H9 (cell line): Measurements from ENCODE around the gene GRAP2. TPM values are rescaled to one million over a fixed set of nuclear protein-coding genes. Genes with fewer than 3 reads are reported as not detected.

Experiments
- DNase-seq: peaks from one replicate; pipeline ENCODE4 v3.0.0-alpha.2; 2017
- H2AFZ ChIP-seq: one replicate; pipeline ENCODE4 v1.6.1; 2013; ENCODE audit warnings: mild to moderate bottlenecking, low read length, control low read depth, moderate library complexity
- H2AK5ac ChIP-seq: 2 replicates; pipeline ENCODE4 v1.6.1; 2013; ENCODE audit warnings: low read length, control low read depth, mixed read lengths; ENCODE audit not compliant: insufficient read length
- H2BK120ac ChIP-seq: one replicate; pipeline ENCODE4 v1.6.1; 2013; ENCODE audit warnings: low read depth, mild to moderate bottlenecking, low read length, control low read depth, inconsistent platforms; ENCODE audit not compliant: poor library complexity, severe bottlenecking
- H2BK12ac ChIP-seq: 2 replicates; pipeline ENCODE4 v1.6.1; 2013; ENCODE audit warnings: low read length, control low read depth, mixed read lengths, low read depth; ENCODE audit not compliant: insufficient read length
- H2BK15ac ChIP-seq: 2 replicates; pipeline ENCODE4 v1.6.1; 2013; ENCODE audit warnings: low read depth, low read length, control low read depth
- H2BK20ac ChIP-seq: one replicate; pipeline ENCODE4 v1.6.1; 2013; ENCODE audit warnings: low read depth, mild to moderate bottlenecking, low read length, control low read depth, inconsistent platforms; ENCODE audit not compliant: poor library complexity, severe bottlenecking
- H2BK5ac ChIP-seq: 2 replicates; pipeline ENCODE4 v1.6.1; 2013; ENCODE audit warnings: low read length, control low read depth, mixed read lengths; ENCODE audit not compliant: insufficient read length
- H3K14ac ChIP-seq: 2 replicates; pipeline ENCODE4 v1.6.1; 2013; ENCODE audit warnings: low read length, control low read depth; ENCODE audit not compliant: insufficient read depth
- H3K18ac ChIP-seq: 2 replicates; pipeline ENCODE4 v1.6.1; 2013; ENCODE audit warnings: low read depth, mild to moderate bottlenecking, mixed read lengths, low read length, control low read depth; ENCODE audit not compliant: insufficient read length
- H3K23ac ChIP-seq: 2 replicates; pipeline ENCODE4 v1.6.1; 2013; ENCODE audit warnings: low read length, control low read depth, mixed read lengths, low read depth; ENCODE audit not compliant: insufficient read length
- H3K23me2 ChIP-seq: 2 replicates; pipeline ENCODE4 v1.6.1; 2013; ENCODE audit warnings: low read depth, mild to moderate bottlenecking, mixed read lengths, low read length, control low read depth; ENCODE audit not compliant: insufficient read length, poor library complexity, severe bottlenecking
- H3K27ac ChIP-seq: 2 replicates; pipeline ENCODE4 v1.5.1; 2013; ENCODE audit warnings: low read length, control low read depth, mixed read lengths, low read depth; ENCODE audit not compliant: insufficient read length
- H3K27me3 ChIP-seq: 2 replicates; pipeline ENCODE4 v1.6.1; 2013; ENCODE audit warnings: low read length, control low read depth, inconsistent platforms; ENCODE audit not compliant: insufficient read depth
- H3K4ac ChIP-seq: 2 replicates; pipeline ENCODE4 v1.6.1; 2013; ENCODE audit warnings: low read depth, mild to moderate bottlenecking, control low read depth, inconsistent platforms, low read length, moderate library complexity
- H3K4me1 ChIP-seq: 2 replicates; pipeline ENCODE4 v1.6.1; 2013; ENCODE audit warnings: low read length, control low read depth, inconsistent platforms; ENCODE audit not compliant: insufficient read depth
- H3K4me2 ChIP-seq: 2 replicates; pipeline ENCODE4 v1.6.1; 2013; ENCODE audit warnings: low read length, control low read depth, mixed read lengths; ENCODE audit not compliant: insufficient read length, insufficient read depth
- H3K56ac ChIP-seq: 2 replicates; pipeline ENCODE4 v1.6.1; 2013; ENCODE audit warnings: low read depth, mild to moderate bottlenecking, mixed read lengths, low read length, control low read depth; ENCODE audit not compliant: insufficient read length
- H3K79me1 ChIP-seq: 2 replicates; pipeline ENCODE4 v1.6.1; 2013; ENCODE audit warnings: low read depth, mild to moderate bottlenecking, moderate library complexity, low read length, control low read depth, inconsistent platforms; ENCODE audit not compliant: insufficient read depth, poor library complexity, severe bottlenecking
- H3K79me2 ChIP-seq: 2 replicates; pipeline ENCODE4 v1.6.1; 2013; ENCODE audit warnings: low read length, control low read depth, inconsistent platforms; ENCODE audit not compliant: insufficient read depth
- H3K9ac ChIP-seq: 2 replicates; pipeline ENCODE4 v1.6.1; 2013; ENCODE audit warnings: low read length, control low read depth, mixed read lengths; ENCODE audit not compliant: insufficient read length; ENCODE audit errors: extremely low read depth
- H3K9me3 ChIP-seq: one replicate; pipeline ENCODE4 v1.6.1; 2013; ENCODE audit warnings: low read depth, low read length, inconsistent platforms; ENCODE audit not compliant: control insufficient read depth
- H3T11ph ChIP-seq: one replicate; pipeline ENCODE4 v1.6.1; 2013; ENCODE audit warnings: mild to moderate bottlenecking, low read length, control low read depth, inconsistent platforms
- H4K20me1 ChIP-seq: one replicate; pipeline ENCODE4 v1.6.1; 2013; ENCODE audit not compliant: control insufficient read depth, insufficient read length, insufficient read depth
- H4K5ac ChIP-seq: 2 replicates; pipeline ENCODE4 v1.6.1; 2013; ENCODE audit warnings: low read depth, mild to moderate bottlenecking, mixed read lengths, low read length, control low read depth; ENCODE audit not compliant: insufficient read length
- H4K8ac ChIP-seq: replicated peaks from 2 replicates; pipeline ENCODE4 v1.6.1; 2013; ENCODE audit warnings: low read length, control low read depth, mixed read lengths, low read depth; ENCODE audit not compliant: insufficient read length
- H4K91ac ChIP-seq: 2 replicates; pipeline ENCODE4 v1.6.1; 2013; ENCODE audit warnings: low read depth, mild to moderate bottlenecking, moderate library complexity, mixed read lengths, low read length, control low read depth; ENCODE audit not compliant: insufficient read length
- H3K27ac Mint-ChIP-seq, 3 experiments: 2 replicates in 2 of 3; 3 replicates in 1 of 3; pipeline ENCODE4 v1.8.0; 2020 to 2021; ENCODE audit warnings: mixed read lengths in 3 of 3, mild to moderate bottlenecking in 1 of 3, moderate library complexity in 1 of 3
- H3K27me3 Mint-ChIP-seq: 2 replicates; pipeline ENCODE4 v1.8.0; 2021; ENCODE audit warnings: low read depth, mild to moderate bottlenecking, moderate library complexity, mixed read lengths
- H3K36me3 Mint-ChIP-seq, 3 experiments: 2 replicates in 2 of 3; 3 replicates in 1 of 3; pipeline ENCODE4 v1.8.0; 2020 to 2021; ENCODE audit warnings: low read depth in 3 of 3, mixed read lengths in 3 of 3; ENCODE audit not compliant: insufficient read depth in 1 of 3
- H3K4me1 Mint-ChIP-seq, 2 experiments: 2 replicates each; pipeline ENCODE4 v1.8.0; 2020; ENCODE audit warnings: mixed read lengths in 2 of 2
- H3K4me3 Mint-ChIP-seq, 2 experiments: 2 replicates in 1 of 2; 3 replicates in 1 of 2; pipeline ENCODE4 v1.8.0; 2020 to 2021; ENCODE audit warnings: mild to moderate bottlenecking in 2 of 2, mixed read lengths in 2 of 2, moderate library complexity in 1 of 2
- H3K9me3 Mint-ChIP-seq, 2 experiments: 2 replicates in 1 of 2; 3 replicates in 1 of 2; pipeline ENCODE4 v1.8.0; 2020; ENCODE audit warnings: mild to moderate bottlenecking in 2 of 2, mixed read lengths in 2 of 2, moderate library complexity in 1 of 2
- CTCF ChIP-seq: fragments of 200-600 bp; sonication (generic); conservative IDR thresholded peaks from 3 replicates; pipeline ENCODE4 v1.8.0; 2021; ENCODE audit warnings: antibody characterized with exemption, mild to moderate bottlenecking
- WGBS: extraction: QIAGEN DNeasy Blood & Tissue Kit; methylation state at CpG from one replicate; pipeline ENCODE4 v1.1.7; 2013; ENCODE audit warnings: missing lambda C conversion rate, low lambda C conversion rate, mixed read lengths; ENCODE audit not compliant: insufficient read length; ENCODE audit errors: extremely low coverage; 5-methylcytosine and 5-hydroxymethylcytosine counted together
- total RNA-seq: library from RNA; stranded (reverse); gene quantifications from 2 replicates; pipeline ENCODE4 v1.2.1, GENCODE V29; 2021

The GRAP2 gene
- total RNA-seq, 1 experiment from 2014 or later = not detected

DNA sequence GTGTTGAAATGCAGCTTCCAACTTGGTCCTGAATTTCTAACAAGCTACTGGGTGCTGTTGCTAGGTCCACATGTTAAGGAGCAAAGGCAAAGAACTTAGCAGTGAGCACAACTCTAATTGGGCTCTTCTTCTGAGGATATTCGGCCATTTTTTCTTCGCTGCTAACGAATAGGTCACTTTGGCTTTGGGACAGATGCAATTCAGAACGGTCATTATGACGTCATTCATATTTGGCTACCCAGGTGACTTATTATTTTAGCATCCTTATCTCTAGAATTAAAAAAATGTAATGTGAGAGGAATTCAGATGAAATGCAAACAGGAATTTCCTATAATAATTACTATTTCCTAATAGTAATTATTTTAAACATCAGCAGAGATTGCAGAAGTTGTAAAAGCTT, 73.2 kb downstream of the GRAP2 start:
- Mint-ChIP-seq H3K4me3 (no peak overlapping the region), H3K27me3 (peaks cover 54% of the 10 kb centered on the region), H3K36me3 (no peaks in the 10 kb centered on the region), H3K4me1 (peaks cover 7 to 15% of the 10 kb centered on the region in 2 experiments), H3K27ac (no peak overlapping the region), H3K9me3 (no peaks in the 10 kb centered on the region)
- Histone ChIP-seq H3K14ac (no peak overlapping the region), H3K23me2 (no peaks in the 10 kb centered on the region), H2AK5ac (no peak overlapping the region), H4K91ac (no peak overlapping the region), H2BK5ac (no peak overlapping the region), H3K4ac (no peak overlapping the region), H3K23ac (no peak overlapping the region), H3K4me2 (no peak overlapping the region), H3K18ac (no peak overlapping the region), H2BK20ac (no peak overlapping the region), H3K9ac (no peak overlapping the region), H4K5ac (no peak overlapping the region), H2AFZ (no peak overlapping the region), H4K8ac (no peak overlapping the region), H3K4me1 (no peaks in the 10 kb centered on the region), H4K20me1 (no peaks in the 10 kb centered on the region), H3K27me3 (no peaks in the 10 kb centered on the region), H3K79me1 (no peaks in the 10 kb centered on the region), H3K9me3 (no peaks in the 10 kb centered on the region), H3T11ph (no peak overlapping the region), H2BK120ac (no peak overlapping the region), H3K56ac (no peak overlapping the region), H2BK15ac (no peak overlapping the region), H2BK12ac (no peak overlapping the region), H3K27ac (no peak overlapping the region), H3K79me2 (no peaks in the 10 kb centered on the region)
- no peak for DNase-seq
- WGBS = no CpG with 5 or more reads among the region's 5 CpGs
- no peak for TF ChIP-seq CTCF
